Pancreas (tissue), 10 donors: Measurements from ENCODE around the gene PRODH. TPM values are rescaled to one million over a fixed set of nuclear protein-coding genes. Genes with fewer than 3 reads are reported as not detected.
"Not testable (repeated sequence)": the region's sequence is repeated elsewhere in the genome, so short reads cannot be mapped to it uniquely, and the experiment has no call there.

Experiments
- ATAC-seq, 4 donors: fragments of 200-7000 bp; cut with Tn5 transposase; one replicate each; pipeline versions ENCODE4 v1.8.0 to v1.9.1; 2020; ENCODE audit warnings: mild to moderate bottlenecking in 4 of 4, moderate library complexity in 4 of 4
- DNase-seq, 6 donors: peaks; one replicate each; pipeline ENCODE4 v3.0.0-alpha.2; 2020
- FAIRE-seq: peaks from 2 replicates; lab custom pipeline; 2012; peaks lifted over from hg19 to GRCh38; lab: Jason Lieb, UNC
- H3K27ac ChIP-seq, 4 donors: fragments of 200-600 bp; sonication (generic); 1 replicate in 3 of 4; 2 replicates in 1 of 4; pipeline versions ENCODE4 v1.5.0 to v1.8.0; 2020
- H3K27me3 ChIP-seq, 4 donors: fragments of 200-600 bp; one replicate each; pipeline ENCODE4 v1.8.0; 2021
- H3K36me3 ChIP-seq, 3 donors: fragments of 200-600 bp; sonication (generic) in 1 of 3; one replicate each; pipeline versions ENCODE4 v1.5.0 to v1.8.0; 2020 to 2021
- H3K4me1 ChIP-seq, 3 donors: fragments of 200-600 bp; one replicate each; pipeline ENCODE4 v1.8.0; 2021
- H3K4me3 ChIP-seq, 4 donors: fragments of 200-600 bp; sonication (generic) in 2 of 4; one replicate each; pipeline versions ENCODE4 v1.5.0 to v1.8.0; 2020 to 2021
- H3K9me3 ChIP-seq, 4 donors: fragments of 200-600 bp; one replicate each; pipeline ENCODE4 v1.8.0; 2021
- CTCF ChIP-seq, 4 donors: fragments of 200-600 bp; sonication (generic) in 3 of 4; IDR thresholded peaks; one replicate each; pipeline versions ENCODE4 v1.5.0 to v1.8.0; 2021; ENCODE audit warnings: antibody characterized with exemption in 4 of 4
- WGBS, 2 donors: extraction: QIAGEN DNeasy Blood & Tissue Kit; methylation state at CpG; one replicate each; pipeline ENCODE4 v1.1.7; 2013; 5-methylcytosine and 5-hydroxymethylcytosine counted together
- intact Hi-C, 3 donors: fragments of 100-400 bp; cut with DNase I; formaldehyde crosslinking; loops; one replicate each; pipeline versions ENCODE4 v1.11.1 to v1.14.2; 2022
- polyA plus RNA-seq, 2 donors: library from polyadenylated mRNA; stranded (reverse); fragments of 200-250 nt; gene quantifications; one replicate each; pipeline ENCODE4 v1.2.3, GENCODE V29; 2013
- total RNA-seq, 6 donors: library from RNA; stranded (reverse); fragmentation: NEBNext Ultra II Directional in 4 of 6; extraction: Animal tissue kit (Norgen Biotek cat#: 25700) in 4 of 6; gene quantifications; one replicate each; pipeline versions ENCODE4 v1.2.1 to v1.2.4, GENCODE V29; 2021 to 2023
- donor health status: healthy with polysubstance abuse.
- donor health status: DM: no; HTN: no; CAD: no; lungs with moderate emphysema.
- donor health status: DM: no; HTN: no; CAD: no.
- donor health status: control.
- donor health status: control.
- donor health status: Bipolar disorder and iron deficiency.
- donor health status: DM: yes; HTN: yes; CAD: no.
- donor health status: DM: no; HTN: no; CAD: no.
- donor health status: DM: no; HTN: no; CAD: no.
- donor health status: DM: yes; HTN: yes; CAD: no.

The PRODH gene
- total and polyA plus RNA-seq, 8 donors: 0.35 to 4.1 (median 0.78) TPM

- no peaks in the 10 kb centered on the region for H3K27me3 ChIP-seq
- TF ChIP-seq CTCF (IDR thresholded peaks at IDR 0.05): no peak
- no peaks in the 10 kb centered on the region for H3K36me3 ChIP-seq
- no peak for ATAC-seq
- DNase-seq: peak in 4 of 6 donors; percentile 1 to 29 (median 4)
- no peaks in the 10 kb centered on the region for H3K9me3 ChIP-seq
- no peak overlapping the region for H3K4me3 ChIP-seq
- no peak overlapping the region for H3K27ac ChIP-seq
- WGBS, 2 donors: 63 to 69% methylated on average over 5 of the region's 6 CpGs
- H3K4me1 ChIP-seq: no peaks in the 10 kb centered on the region
- intact Hi-C loops: no loop called here
- no peak for FAIRE-seq
Observed at GRCh38 chr22:18952022-18952421, 15.9 kb upstream of the PRODH start.

GRCh38 chr22:18950141-18950540 lies 14.0 kb upstream of the PRODH start:
- Histone ChIP-seq H3K4me1 (no peaks in the 10 kb centered on the region), H3K27me3 (no peaks in the 10 kb centered on the region)

GRCh38 chr22:18947905-18948304 lies 11.8 kb upstream of the PRODH start:
- no peak for ATAC-seq

More at GRCh38 chr22:18950141-18950540, 14.0 kb upstream of the PRODH start:
- peak in 5 of 6 donors; percentile 0 to 43 (median 16) for DNase-seq
- 79 to 83% methylated on average over 5 of the region's 5 CpGs for WGBS, 2 donors
- no peak for ATAC-seq
- intact Hi-C loops: no loop called here
- Histone ChIP-seq H3K36me3 (no peaks in the 10 kb centered on the region), H3K9me3 (no peaks in the 10 kb centered on the region), H3K4me3 (no peak overlapping the region), H3K27ac (no peak overlapping the region)
- TF ChIP-seq CTCF (IDR thresholded peaks at IDR 0.05): no peak
- FAIRE-seq: no peak

GRCh38 chr22:18947105-18947504 lies 11.0 kb upstream of the PRODH start:
- H3K4me1 ChIP-seq, FAIRE-seq, H3K36me3 ChIP-seq, H3K27me3 ChIP-seq, H3K4me3 ChIP-seq, H3K9me3 ChIP-seq, intact Hi-C loops, H3K27ac ChIP-seq, ATAC-seq: not testable (repeated sequence)
- 51 to 94% methylated on average over 2 to 3 of the region's 9 CpGs for WGBS, 2 donors
- peak in 1 of 6 donors; percentile 3 for DNase-seq

More at GRCh38 chr22:18947905-18948304, 11.8 kb upstream of the PRODH start:
- H3K9me3 ChIP-seq: no peaks in the 10 kb centered on the region
- 69 to 72% methylated on average over 9 to 12 of the region's 12 CpGs for WGBS, 2 donors
- no peak overlapping the region for H3K4me3 ChIP-seq
- FAIRE-seq (no peak), DNase-seq (peak in 5 of 6 donors; percentile 1 to 33 (median 12))
- H3K27me3 ChIP-seq: no peaks in the 10 kb centered on the region
- intact Hi-C loops: no loop called here
- no peaks in the 10 kb centered on the region for H3K4me1 ChIP-seq
- H3K36me3 ChIP-seq: no peaks in the 10 kb centered on the region
- TF ChIP-seq CTCF (IDR thresholded peaks at IDR 0.05): no peak
- H3K27ac ChIP-seq: no peak overlapping the region

GRCh38 chr22:18938691-18939090 lies 2.6 kb upstream of the PRODH start:
- intact Hi-C loops, H3K36me3 ChIP-seq, H3K4me3 ChIP-seq, H3K27me3 ChIP-seq, ATAC-seq, DNase-seq, H3K9me3 ChIP-seq, H3K4me1 ChIP-seq, FAIRE-seq, H3K27ac ChIP-seq: not testable (repeated sequence)
- 43% methylated on average over 2 of the region's 8 CpGs; no CpG with 5 or more reads in 1 of the 2 donors for WGBS, 2 donors

- H3K27me3 ChIP-seq, DNase-seq, H3K4me3 ChIP-seq, H3K27ac ChIP-seq, H3K4me1 ChIP-seq, intact Hi-C loops, FAIRE-seq, H3K9me3 ChIP-seq, ATAC-seq, H3K36me3 ChIP-seq: not testable (repeated sequence)
- no CpG with 5 or more reads among the region's 7 CpGs for WGBS, 2 donors
Observed at GRCh38 chr22:18934688-18935087, 1.4 kb downstream of the PRODH start.
